WTC11 (cell line): ENCODE data around the gene UBXN11. TPM values are rescaled to one million over a fixed set of nuclear protein-coding genes. Genes with fewer than 3 reads are reported as not detected.

Experiments
- total RNA-seq: library from RNA; stranded (reverse); gene quantifications from 3 replicates; pipeline ENCODE4 v1.2.3, GENCODE V29; 2021

The UBXN11 gene
- total RNA-seq, 1 experiment from 2014 or later: 14.1 TPM

Other genes with a start within 250 kb of the UBXN11 start
- gene TRIM63, start 239.0 kb downstream of the UBXN11 start, total RNA-seq: not detected in 3 replicates
- gene PDIK1L, start 194.8 kb downstream of the UBXN11 start, total RNA-seq: 4.0 to 5.5 TPM (median 4.3 TPM) in 3 replicates
- 0.37 to 0.55 TPM (median 0.53 TPM) in 3 replicates for gene FAM110D, start 147.6 kb downstream of the UBXN11 start, total RNA-seq
- gene C1orf232, start 137.7 kb downstream of the UBXN11 start, total RNA-seq: not detected in 3 replicates
- 39.6 to 49.1 TPM (median 43.3 TPM) in 3 replicates for gene ZNF593, start 136.7 kb downstream of the UBXN11 start, total RNA-seq
- gene ZNF593OS, start 134.8 kb downstream of the UBXN11 start, total RNA-seq: not detected in 3 replicates
- 18.0 to 20.5 TPM (median 19.7 TPM) in 3 replicates for gene CNKSR1, start 129.1 kb downstream of the UBXN11 start, total RNA-seq
- gene CATSPER4, start 116.0 kb downstream of the UBXN11 start, total RNA-seq: 0.35 to 0.85 TPM (median 0.55 TPM) in 3 replicates
- 32.0 to 40.8 TPM (median 35.3 TPM) in 3 replicates for gene CEP85, start 72.4 kb downstream of the UBXN11 start, total RNA-seq
- gene SH3BGRL3, start 26.6 kb downstream of the UBXN11 start, total RNA-seq: 70.8 to 92.9 TPM (median 92.3 TPM) in 3 replicates
- gene CD52, start 11.3 kb upstream of the UBXN11 start, total RNA-seq: 2.8 to 3.7 TPM (median 3.4 TPM) in 3 replicates
- 14.4 to 21.1 TPM (median 17.8 TPM) in 3 replicates for gene CRYBG2, start 47.5 kb upstream of the UBXN11 start, total RNA-seq
- not detected in 3 replicates for gene ZNF683, start 66.1 kb upstream of the UBXN11 start, total RNA-seq
- 1,150 to 1,251 TPM (median 1,185 TPM) in 3 replicates for gene LIN28A, start 104.2 kb upstream of the UBXN11 start, total RNA-seq
- 44.9 to 55.4 TPM (median 47.1 TPM) in 3 replicates for gene DHDDS, start 125.7 kb upstream of the UBXN11 start, total RNA-seq
- gene HMGN2, start 165.8 kb upstream of the UBXN11 start, total RNA-seq: 374 to 414 TPM (median 379 TPM) in 3 replicates
- gene RPS6KA1, start 223.1 kb upstream of the UBXN11 start, total RNA-seq: 55.6 to 65.5 TPM (median 57.7 TPM) in 3 replicates